NCI-H226 (cell line): ENCODE data around the gene KRT10.
A peak's percentile ranks its signal among the peaks of the same experiment; 100 is the strongest.
"Not testable (repeated sequence)": the region's sequence is repeated elsewhere in the genome, so short reads cannot be mapped to it uniquely, and the experiment has no call there.

ENCODE experiments used
- DNase-seq: peaks from one replicate; pipeline ENCODE4 v3.0.0-alpha.2; 2015

The KRT10 gene

DNA sequence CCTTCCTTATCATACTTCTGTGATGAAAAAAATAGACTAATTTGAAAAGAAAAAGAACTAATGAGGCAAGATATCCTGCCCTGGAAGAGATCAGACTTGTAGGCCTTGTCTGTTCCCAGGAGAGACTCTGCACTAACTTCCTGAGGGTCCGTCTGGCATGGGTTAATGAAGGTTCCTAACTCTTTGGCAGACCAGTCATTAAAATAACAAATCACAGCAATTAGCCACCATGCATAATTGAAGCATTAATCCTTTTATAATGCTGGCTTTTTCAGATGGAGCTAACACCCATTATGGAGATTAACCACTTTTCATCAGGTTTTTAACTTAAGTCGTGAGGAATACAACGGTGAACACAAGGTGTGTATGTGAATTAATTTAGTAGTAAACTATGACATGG, 10.4 kb upstream of the KRT10 start:
- no peak for DNase-seq

GRCh38 chr17:40830085-40830776, 7.8 kb upstream of the KRT10 start:
- DNase-seq: no peak

DNA sequence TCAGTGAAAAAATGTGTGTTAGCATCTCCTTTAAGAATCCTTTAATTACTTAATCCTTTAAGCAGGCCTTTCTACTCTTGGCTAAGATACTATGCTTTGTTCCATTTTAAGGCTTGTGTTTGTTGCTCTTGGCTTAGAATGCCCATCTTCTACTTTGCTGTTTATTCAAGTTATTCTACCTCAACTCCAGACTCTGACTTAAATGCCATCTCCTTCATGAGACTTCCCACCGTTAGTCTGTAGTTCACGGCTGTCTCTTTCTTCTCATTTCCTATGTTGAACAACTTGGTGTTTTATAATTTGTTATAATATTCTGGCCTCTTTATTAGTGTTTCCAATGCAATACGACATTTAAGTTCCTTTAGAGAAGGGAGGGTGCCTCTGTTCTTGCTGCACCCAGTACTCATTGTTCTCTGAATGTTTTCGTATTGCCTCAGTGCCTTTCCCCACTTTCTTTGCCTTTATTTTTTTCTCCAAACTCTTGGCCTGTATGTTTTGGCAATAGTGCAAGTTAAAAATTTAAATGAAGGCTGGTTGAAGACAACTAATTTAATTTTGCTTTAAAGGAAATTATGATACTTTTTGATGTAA, 6.1 kb upstream of the KRT10 start:
- no peak for DNase-seq

GRCh38 chr17:40827746-40828453, 5.5 kb upstream of the KRT10 start:
- DNase-seq: peak; percentile 36

DNA sequence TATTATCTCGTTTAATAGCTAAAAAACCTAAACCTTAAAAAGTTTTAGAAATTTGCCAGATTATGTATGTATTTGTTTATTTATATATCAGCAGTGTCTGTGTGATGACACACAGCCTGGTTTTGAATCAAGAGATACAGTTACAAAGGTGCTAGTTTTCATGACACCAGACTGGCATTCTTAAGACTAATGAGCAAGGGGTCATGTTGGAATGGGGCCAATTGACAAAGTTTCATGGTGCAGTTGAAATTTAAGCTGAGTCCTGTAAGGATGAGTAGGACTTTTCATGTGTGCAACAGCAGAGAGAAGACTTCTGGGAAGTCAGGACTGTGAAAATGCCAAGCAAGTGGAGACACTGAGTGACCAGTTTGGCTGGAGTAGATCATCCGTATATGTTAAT, 3.2 kb upstream of the KRT10 start:
- no peak for DNase-seq

DNA sequence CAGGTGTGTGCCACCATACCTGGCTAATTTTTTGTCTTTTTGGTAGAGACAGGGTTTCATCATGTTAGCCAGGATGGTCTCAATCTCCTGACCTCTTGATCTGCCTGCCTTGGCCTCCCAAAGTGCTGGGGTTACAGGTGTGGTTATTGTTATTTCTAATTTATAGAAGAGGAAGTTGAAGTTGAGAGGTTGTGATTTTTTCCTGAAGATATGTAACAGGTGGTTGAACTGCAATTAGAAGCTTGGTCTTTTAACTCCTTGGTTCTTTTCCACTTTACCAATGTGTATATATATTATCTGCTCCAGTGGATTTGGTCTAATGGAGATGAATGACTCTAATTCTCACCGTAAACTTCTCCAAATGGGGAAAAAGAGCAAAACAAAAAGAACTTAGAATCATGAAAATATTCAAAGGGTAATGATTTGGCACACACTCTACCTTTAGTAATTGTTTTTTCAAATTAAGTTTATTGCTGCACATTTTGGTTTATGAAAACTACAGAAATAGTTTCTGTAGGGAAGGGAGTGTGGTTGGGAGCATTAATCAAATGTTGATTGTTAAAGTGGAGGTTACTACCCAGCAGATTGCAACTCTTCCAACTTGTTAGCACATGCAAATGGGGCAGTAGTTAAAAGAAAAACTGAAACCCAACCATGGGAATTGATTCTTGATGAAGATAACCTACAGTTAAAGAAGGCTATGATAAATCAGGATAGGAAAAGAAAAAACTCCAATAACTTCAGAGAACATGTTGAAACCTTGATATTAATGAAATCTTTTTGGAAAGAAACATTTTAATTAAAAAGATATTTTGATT, 1.8 kb upstream of the KRT10 start:
- DNase-seq: no peak

DNA sequence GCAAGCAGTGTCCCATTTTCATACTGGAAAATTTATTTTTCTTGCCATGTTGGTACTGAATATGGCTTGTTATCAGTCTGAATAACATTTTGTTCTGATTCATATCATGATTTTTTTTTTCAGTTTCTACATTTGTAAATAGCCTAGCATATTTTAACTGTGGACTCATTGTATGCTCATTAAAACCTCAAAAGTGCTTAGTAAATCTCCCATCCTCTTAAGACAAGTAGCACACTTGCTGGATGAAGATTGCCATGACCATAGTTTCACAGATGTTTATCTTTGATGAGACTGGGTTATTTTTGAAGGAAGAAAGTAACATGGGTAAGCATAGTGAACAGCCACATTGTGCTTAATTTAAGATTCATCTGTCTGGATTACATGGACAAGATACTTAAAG, 878 bp downstream of the KRT10 start:
- DNase-seq: no peak

GRCh38 chr17:40820228-40820838, 2.1 kb downstream of the KRT10 start:
- DNase-seq: no peak

DNA sequence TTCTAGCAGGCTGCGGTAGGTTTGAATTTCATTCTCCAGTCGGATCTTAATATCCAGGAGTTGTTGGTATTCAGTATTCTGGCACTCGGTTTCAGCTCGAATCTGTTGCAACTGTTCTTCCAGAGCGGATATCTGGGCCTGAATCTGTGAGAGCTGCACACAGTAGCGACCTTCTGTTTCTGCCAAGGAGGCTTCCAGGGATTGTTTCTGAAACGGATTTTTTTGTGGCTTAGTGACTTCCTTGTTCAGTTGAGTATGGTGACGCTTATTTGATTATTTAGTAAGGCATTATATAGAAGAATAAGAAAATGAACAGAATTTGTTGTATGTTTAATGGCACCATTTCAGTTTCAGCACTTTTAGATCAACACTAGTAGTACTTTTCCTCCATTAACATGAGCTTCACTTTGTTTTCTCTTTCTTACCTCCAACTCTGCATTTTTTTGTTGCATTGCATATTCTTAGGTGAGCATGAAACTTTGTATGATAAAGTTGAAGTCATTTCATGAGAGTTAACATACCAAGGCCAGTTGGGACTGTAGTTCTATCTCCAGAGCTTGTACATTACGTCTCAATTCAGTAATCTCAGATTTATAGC, 2.8 kb downstream of the KRT10 start:
- no peak for DNase-seq

DNA sequence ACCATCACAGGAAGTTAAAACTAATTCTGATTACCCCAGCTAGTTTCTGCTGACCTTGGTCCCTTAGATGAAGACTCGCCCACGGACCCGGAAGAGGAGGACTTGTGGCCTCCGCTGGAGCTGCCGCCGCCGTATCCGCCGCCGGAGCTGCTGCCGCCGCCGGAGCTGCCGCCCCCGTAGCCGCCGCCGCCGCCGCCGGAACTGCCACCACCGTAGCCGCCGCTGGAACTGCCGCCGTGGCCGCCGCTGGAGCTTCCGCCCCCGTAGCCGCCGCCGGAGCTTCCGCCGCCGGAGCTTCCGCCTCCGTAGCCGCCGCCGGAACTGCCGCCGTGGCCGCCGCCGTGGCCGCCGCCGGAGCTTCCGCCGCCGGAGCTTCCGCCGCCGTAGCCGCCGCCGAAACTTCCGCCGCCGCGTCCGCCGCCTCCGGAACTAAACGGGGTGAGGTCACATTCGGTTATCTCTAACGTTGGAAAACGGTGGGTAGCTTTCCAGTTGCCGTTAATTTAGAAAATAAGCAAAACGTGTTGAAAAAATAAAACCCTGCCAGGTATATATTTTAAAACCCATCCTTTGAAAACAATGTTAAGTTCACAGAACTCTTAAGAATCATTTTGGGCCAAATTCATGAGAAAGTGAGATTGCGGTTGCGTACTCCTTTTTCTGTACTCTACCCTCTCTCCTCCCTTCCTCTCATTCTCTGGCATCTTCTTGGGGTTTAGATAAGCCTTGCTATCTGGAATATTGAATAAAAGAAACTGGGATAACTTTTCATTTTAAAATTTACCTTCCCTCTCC, 3.5 kb downstream of the KRT10 start:
- peak; percentile 75 for DNase-seq

GRCh38 chr17:40818343-40818732, 4.1 kb downstream of the KRT10 start:
- no peak for DNase-seq

GRCh38 chr17:40817103-40817682, 5.2 kb downstream of the KRT10 start:
- DNase-seq: no peak

DNA sequence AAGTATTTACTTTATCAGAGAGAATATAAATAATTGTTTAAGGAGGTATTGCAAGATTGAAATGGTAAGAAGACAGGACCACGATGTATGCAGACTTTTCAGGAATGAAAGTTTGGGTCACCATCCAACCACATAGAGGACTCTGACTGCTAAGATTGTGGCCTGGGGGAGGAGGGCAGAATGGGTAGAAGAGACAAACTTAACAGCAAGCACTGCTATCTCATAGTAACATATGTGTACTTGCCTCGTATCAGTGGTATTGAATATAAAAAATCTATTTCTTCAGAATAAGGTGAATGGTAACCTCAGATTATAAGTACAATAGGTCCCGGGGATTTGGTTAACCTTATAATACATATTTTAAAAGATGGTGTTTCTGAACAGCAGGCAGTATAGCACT, 5.8 kb downstream of the KRT10 start:
- no peak for DNase-seq

DNA sequence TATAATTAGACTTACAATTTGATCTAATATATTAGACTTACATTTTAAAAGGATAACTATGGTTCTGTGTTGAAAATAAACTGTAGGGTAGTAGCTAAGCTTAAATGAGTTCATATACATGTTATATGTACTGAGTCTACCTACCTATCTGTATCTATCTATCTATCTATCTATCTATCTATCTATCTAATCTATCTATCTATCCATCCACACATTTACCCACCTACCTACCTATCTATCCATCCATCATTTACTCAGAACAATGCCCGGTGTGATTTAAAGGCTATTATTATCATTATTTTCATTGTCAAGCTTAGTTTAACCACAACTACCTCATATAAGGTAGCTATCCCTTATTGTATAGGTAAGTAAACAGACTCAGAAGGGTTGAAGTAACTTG, 7.0 kb downstream of the KRT10 start:
- no peak for DNase-seq

GRCh38 chr17:40814657-40815056, 7.8 kb downstream of the KRT10 start:
- not testable (repeated sequence) for DNase-seq

DNA sequence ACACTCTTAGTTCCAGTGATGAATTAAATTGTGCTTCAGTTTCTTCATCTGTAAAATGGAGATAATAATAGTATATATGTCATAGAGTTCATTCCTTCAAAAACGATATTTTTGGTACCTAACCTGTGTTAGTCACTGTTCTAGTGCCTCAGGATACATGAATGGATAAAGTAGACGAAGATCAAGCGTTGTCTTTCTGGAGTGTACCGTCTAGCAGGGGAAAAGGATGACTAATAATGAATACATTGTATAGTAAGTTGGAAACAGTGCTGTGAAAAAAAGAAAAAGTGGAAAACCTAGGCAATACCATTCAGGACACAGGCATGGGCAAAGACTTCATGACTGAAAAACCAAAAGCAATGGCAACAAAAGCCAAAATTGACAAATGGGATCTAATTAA, 8.6 kb downstream of the KRT10 start:
- DNase-seq: peak; percentile 41

- no peak for DNase-seq
Observed at GRCh38 chr17:40812639-40813038, 9.8 kb downstream of the KRT10 start.

- DNase-seq: peak; percentile 75
Observed at GRCh38 chr17:40810494-40810893, 11.9 kb downstream of the KRT10 start.

DNA sequence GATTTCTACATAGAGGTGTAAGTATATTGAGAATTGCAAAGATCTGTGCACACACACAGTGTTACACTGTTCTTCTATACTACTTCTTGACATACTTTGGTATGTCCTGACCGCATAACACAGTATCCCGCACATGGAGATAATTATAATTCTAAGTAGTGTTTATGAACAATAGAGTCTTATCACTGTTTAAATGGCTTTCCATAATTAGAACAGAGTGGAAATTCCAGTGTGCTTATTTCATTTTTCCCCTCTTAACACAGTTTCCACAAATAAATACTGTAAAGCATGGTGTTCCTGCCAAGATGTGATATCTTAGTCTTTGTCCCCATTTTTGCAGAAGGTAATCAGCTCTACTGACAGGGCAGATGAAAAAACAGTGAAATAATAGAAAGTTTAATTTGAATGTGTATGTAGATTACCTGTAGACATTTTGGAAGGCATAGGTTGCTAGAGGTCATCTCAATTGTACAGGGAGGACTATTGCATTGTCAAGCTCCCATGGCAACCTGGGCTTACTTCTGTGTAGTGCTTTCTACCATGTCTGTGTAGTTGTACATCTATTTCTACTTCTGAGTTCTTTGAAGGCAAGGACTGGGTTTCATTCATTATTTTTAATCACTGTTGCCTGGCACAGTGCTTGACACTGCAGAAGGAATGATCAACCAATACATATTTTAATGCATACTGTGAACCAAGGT, 12.5 kb downstream of the KRT10 start:
- DNase-seq: no peak

- no peak for DNase-seq
Observed at GRCh38 chr17:40806131-40806530, 16.3 kb downstream of the KRT10 start.

DNA sequence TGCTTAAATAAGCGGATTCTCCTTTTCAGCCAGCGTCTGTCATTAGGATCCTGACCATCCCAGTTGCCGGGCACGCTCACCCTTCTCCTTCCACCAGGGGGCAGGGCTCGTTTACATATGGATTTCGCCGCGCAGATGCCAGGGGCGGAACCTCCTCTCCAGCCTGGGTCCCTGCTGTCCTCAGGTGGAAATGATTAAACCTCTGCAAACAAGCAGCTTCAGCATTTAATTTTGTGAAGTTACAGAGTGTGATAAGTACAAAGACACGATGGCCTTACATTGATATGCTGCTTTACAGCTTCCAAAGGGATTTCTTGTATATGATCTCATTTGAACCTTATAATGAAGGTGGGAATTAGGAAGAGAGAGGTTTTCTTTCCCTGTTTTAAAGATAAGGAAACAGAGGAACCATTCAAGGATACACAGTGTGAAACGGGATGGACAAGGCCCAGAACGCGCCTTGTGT, 18.8 kb downstream of the KRT10 start:
- peak; percentile 36 for DNase-seq
